ENCODE measurements around the gene ERP29. TPM values are rescaled to one million over a fixed set of nuclear protein-coding genes. Genes with fewer than 3 reads are reported as not detected.

ERP29 gene
- total and polyA plus RNA-seq, 4 donors, result 60.9 to 150 (median 115) TPM

DNA sequence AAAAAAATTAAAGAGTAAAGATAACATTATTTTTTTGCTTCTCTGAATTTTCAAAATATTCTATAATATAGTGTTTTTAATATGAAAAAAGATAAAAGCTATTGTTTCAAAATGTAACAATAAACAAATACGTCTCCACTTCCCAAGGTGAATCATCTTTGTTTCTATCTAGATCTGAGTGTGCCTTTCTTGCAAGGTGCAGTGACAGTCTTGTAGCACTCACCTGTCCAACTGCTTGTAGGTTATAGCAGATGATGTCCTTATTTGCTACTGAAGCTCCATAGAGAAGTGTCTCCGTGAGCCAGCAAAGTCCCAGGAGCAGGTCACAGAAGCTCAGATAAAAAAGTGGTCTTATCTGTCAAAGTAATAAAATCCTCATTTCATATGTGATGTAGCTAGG is 21.7 kb upstream of the ERP29 start:
- Histone ChIP-seq H3K36me3 (ENCODE audit: control insufficient read depth in 4 of 4, insufficient read depth in 4 of 4, low read length in 4 of 4) (peaks cover 0 to 2% (median 0%) of the 10 kb centered on the region in 4 donors), H3K9me3 (ENCODE audit: control insufficient read depth in 4 of 4, insufficient read depth in 3 of 4, low read length in 3 of 4) (no peaks in the 10 kb centered on the region), H3K9ac (ENCODE audit: insufficient read depth in 1 of 2, low read length in 2 of 2) (no peak overlapping the region), H3K4me1 (ENCODE audit: control insufficient read depth in 5 of 5, insufficient read depth in 5 of 5, low read length in 5 of 5) (peaks cover 0 to 5% (median 0%) of the 10 kb centered on the region in 5 donors), H3K27me3 (ENCODE audit: control insufficient read depth in 3 of 3, insufficient read depth in 3 of 3, low read length in 2 of 3) (no peaks in the 10 kb centered on the region), H3K27ac (ENCODE audit: low read depth in 1 of 2, low read length in 1 of 2) (no peak overlapping the region), H3K4me3 (no peak overlapping the region)
- 97 to 99% methylated on average over 2 of the region's 2 CpGs for WGBS, 2 donors
- DNase-seq, result no peak
- ATAC-seq (ENCODE audit: insufficient read depth, low FRiP score), result no peak
- TF ChIP-seq, protein P1, sequence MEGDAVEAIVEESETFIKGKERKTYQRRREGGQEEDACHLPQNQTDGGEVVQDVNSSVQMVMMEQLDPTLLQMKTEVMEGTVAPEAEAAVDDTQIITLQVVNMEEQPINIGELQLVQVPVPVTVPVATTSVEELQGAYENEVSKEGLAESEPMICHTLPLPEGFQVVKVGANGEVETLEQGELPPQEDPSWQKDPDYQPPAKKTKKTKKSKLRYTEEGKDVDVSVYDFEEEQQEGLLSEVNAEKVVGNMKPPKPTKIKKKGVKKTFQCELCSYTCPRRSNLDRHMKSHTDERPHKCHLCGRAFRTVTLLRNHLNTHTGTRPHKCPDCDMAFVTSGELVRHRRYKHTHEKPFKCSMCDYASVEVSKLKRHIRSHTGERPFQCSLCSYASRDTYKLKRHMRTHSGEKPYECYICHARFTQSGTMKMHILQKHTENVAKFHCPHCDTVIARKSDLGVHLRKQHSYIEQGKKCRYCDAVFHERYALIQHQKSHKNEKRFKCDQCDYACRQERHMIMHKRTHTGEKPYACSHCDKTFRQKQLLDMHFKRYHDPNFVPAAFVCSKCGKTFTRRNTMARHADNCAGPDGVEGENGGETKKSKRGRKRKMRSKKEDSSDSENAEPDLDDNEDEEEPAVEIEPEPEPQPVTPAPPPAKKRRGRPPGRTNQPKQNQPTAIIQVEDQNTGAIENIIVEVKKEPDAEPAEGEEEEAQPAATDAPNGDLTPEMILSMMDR (IDR thresholded peaks at IDR 0.05; ENCODE audit: control extremely low read depth, extremely low read depth), result no peak

DNA sequence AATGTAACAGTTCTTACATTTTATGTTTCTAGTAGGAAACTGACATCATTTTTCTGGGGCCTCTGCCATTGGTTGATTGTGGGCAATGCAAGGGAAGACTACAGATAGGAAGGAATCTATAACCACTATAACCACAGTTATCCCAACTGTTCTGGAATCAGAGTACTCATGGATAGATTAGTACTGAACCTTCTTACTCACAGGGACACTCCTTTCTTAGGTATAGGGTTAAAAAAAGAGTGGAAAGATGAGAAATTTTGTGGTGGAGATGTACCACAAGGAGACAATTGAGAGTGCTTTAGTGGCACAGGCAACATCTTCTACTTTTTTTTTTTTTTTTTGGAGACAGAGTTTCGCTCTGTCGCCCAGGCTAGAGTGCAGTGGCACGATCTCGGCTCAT is 21.3 kb upstream of the ERP29 start:
- Histone ChIP-seq H3K27me3 (ENCODE audit: control insufficient read depth in 3 of 3, insufficient read depth in 3 of 3, low read length in 2 of 3) (no peaks in the 10 kb centered on the region), H3K36me3 (ENCODE audit: control insufficient read depth in 4 of 4, insufficient read depth in 4 of 4, low read length in 4 of 4) (peaks cover 0 to 2% (median 0%) of the 10 kb centered on the region in 4 donors), H3K9me3 (ENCODE audit: control insufficient read depth in 4 of 4, insufficient read depth in 3 of 4, low read length in 3 of 4) (no peaks in the 10 kb centered on the region), H3K4me1 (ENCODE audit: control insufficient read depth in 5 of 5, insufficient read depth in 5 of 5, low read length in 5 of 5) (peaks cover 0 to 5% (median 0%) of the 10 kb centered on the region in 5 donors), H3K27ac (ENCODE audit: low read depth in 1 of 2, low read length in 1 of 2) (no peak overlapping the region), H3K9ac (ENCODE audit: insufficient read depth in 1 of 2, low read length in 2 of 2) (no peak overlapping the region), H3K4me3 (no peak overlapping the region)
- TF ChIP-seq, protein P1 (IDR thresholded peaks at IDR 0.05; ENCODE audit: control extremely low read depth, extremely low read depth), result no peak
- 96% methylated on average over 4 of the region's 4 CpGs for WGBS, 2 donors
- ATAC-seq (ENCODE audit: insufficient read depth, low FRiP score) (no peak), DNase-seq (no peak)

DNA sequence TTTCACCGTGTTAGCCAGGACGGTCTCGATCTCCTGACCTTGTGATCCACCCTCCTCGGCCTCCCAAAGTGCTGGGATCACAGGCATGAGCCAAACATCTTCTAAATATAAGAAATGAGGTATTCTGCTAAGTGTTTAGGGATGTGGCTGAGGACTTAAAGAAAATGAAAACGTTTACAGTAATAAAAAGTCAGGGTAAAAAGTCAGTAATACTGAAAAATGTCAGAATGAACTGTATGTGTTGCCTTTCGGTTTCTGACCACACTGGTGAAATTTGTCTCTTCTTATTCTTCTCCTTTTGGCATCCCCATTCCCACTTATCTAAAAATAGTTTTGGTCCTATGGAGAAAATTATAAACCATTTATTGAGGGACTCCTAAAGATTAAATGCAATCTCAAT is 20.8 kb upstream of the ERP29 start:
- no peaks in the 10 kb centered on the region for H3K9me3 ChIP-seq (ENCODE audit: control insufficient read depth in 4 of 4, insufficient read depth in 3 of 4, low read length in 3 of 4)
- no peak overlapping the region for H3K27ac ChIP-seq (ENCODE audit: low read depth in 1 of 2, low read length in 1 of 2)
- H3K27me3 ChIP-seq (ENCODE audit: control insufficient read depth in 3 of 3, insufficient read depth in 3 of 3, low read length in 2 of 3), result no peaks in the 10 kb centered on the region
- DNase-seq (no peak), ATAC-seq (ENCODE audit: insufficient read depth, low FRiP score) (no peak)
- H3K36me3 ChIP-seq (ENCODE audit: control insufficient read depth in 4 of 4, insufficient read depth in 4 of 4, low read length in 4 of 4), result peaks cover 0 to 2% (median 0%) of the 10 kb centered on the region in 4 donors
- H3K4me1 ChIP-seq (ENCODE audit: control insufficient read depth in 5 of 5, insufficient read depth in 5 of 5, low read length in 5 of 5), result peaks cover 0 to 5% (median 0%) of the 10 kb centered on the region in 5 donors
- no peak overlapping the region for H3K4me3 ChIP-seq
- no peak overlapping the region for H3K9ac ChIP-seq (ENCODE audit: insufficient read depth in 1 of 2, low read length in 2 of 2)
- WGBS, 2 donors, result 82 to 86% methylated on average over 6 of the region's 6 CpGs
- TF ChIP-seq, protein P1 (IDR thresholded peaks at IDR 0.05; ENCODE audit: control extremely low read depth, extremely low read depth), result no peak

All from lung (tissue), 12 donors.